Measurements from ENCODE around the gene DDAH1. TPM values are rescaled to one million over a fixed set of nuclear protein-coding genes. Genes with fewer than 3 reads are reported as not detected.

Gene DDAH1
- total and polyA plus RNA-seq, 2 experiments from 2014 or later = 29.4 to 41.7 TPM

DNA sequence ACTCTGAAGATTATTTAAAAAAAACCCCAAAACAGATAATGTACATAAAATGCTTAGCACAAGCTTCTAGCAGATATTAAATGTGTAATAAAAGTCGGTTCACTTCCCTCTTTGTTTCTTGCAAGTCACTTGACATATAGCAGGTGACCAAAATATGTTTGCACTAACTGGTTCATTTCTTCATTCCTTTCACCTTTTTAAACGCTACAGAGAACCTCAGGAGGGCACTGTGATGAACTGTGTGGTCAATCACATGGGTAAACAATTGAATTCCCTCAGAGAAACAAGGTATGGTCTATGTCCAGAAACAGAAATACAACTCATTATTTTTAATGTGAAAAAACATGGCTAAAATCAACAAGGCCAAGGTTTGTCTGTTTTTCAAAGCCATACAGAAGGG is 137.2 kb downstream of the DDAH1 start:
- Histone ChIP-seq H2AFZ (no peak overlapping the region), H3K27me3 (ENCODE audit: insufficient read depth) (no peaks in the 10 kb centered on the region), H3K36me3 (ENCODE audit: insufficient read depth) (no peaks in the 10 kb centered on the region), H3K27ac (ENCODE audit: low read depth) (no peak overlapping the region), H3F3A (replicated peaks; ENCODE audit: low read depth) (no peaks in the 10 kb centered on the region), H3K4me3 (no peak overlapping the region), H3K9me2 (ENCODE audit: insufficient read depth) (no peaks in the 10 kb centered on the region), H3K4me1 (ENCODE audit: insufficient read depth) (peaks cover 41% of the 10 kb centered on the region), H4K20me1 (replicated peaks; ENCODE audit: insufficient read depth) (no peaks in the 10 kb centered on the region), H3K4me2 (no peak overlapping the region), H3K79me2 (replicated peaks; ENCODE audit: insufficient read depth) (no peaks in the 10 kb centered on the region)
- DNase-seq (ENCODE audit: low spot score) = no peak
- H3K4me3 Mint-ChIP-seq = no peak overlapping the region
- TF ChIP-seq, protein P1, sequence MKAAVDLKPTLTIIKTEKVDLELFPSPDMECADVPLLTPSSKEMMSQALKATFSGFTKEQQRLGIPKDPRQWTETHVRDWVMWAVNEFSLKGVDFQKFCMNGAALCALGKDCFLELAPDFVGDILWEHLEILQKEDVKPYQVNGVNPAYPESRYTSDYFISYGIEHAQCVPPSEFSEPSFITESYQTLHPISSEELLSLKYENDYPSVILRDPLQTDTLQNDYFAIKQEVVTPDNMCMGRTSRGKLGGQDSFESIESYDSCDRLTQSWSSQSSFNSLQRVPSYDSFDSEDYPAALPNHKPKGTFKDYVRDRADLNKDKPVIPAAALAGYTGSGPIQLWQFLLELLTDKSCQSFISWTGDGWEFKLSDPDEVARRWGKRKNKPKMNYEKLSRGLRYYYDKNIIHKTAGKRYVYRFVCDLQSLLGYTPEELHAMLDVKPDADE (IDR thresholded peaks at IDR 0.05) = no peak
- TF ChIP-seq STAT1 (IDR thresholded peaks at IDR 0.05; ENCODE audit: unreplicated experiment) (no peak), EZH2phosphoT487 (IDR thresholded peaks at IDR 0.05; ENCODE audit: unreplicated experiment) (no peak), EZH2 (IDR thresholded peaks at IDR 0.05; ENCODE audit: low read depth, unreplicated experiment) (no peak), POLR2AphosphoS5 (IDR thresholded peaks at IDR 0.05; ENCODE audit: low read depth) (no peak), CREB1 (CRISPR knock-in tag; IDR thresholded peaks at IDR 0.05; ENCODE audit: low read depth) (no peak), REST (IDR thresholded peaks at IDR 0.05; ENCODE audit: unreplicated experiment) (no peak), ZNF331 (CRISPR knock-in tag; IDR thresholded peaks at IDR 0.05; ENCODE audit: low read depth) (no peak), ZNF114 (CRISPR knock-in tag; IDR thresholded peaks at IDR 0.05) (no peak)
- TF ChIP-seq, protein P2, sequence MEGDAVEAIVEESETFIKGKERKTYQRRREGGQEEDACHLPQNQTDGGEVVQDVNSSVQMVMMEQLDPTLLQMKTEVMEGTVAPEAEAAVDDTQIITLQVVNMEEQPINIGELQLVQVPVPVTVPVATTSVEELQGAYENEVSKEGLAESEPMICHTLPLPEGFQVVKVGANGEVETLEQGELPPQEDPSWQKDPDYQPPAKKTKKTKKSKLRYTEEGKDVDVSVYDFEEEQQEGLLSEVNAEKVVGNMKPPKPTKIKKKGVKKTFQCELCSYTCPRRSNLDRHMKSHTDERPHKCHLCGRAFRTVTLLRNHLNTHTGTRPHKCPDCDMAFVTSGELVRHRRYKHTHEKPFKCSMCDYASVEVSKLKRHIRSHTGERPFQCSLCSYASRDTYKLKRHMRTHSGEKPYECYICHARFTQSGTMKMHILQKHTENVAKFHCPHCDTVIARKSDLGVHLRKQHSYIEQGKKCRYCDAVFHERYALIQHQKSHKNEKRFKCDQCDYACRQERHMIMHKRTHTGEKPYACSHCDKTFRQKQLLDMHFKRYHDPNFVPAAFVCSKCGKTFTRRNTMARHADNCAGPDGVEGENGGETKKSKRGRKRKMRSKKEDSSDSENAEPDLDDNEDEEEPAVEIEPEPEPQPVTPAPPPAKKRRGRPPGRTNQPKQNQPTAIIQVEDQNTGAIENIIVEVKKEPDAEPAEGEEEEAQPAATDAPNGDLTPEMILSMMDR (conservative IDR thresholded peaks at IDR 0.05; ENCODE audit: low read depth in 2 of 2) = no peak
- TF ChIP-seq, protein P3, sequence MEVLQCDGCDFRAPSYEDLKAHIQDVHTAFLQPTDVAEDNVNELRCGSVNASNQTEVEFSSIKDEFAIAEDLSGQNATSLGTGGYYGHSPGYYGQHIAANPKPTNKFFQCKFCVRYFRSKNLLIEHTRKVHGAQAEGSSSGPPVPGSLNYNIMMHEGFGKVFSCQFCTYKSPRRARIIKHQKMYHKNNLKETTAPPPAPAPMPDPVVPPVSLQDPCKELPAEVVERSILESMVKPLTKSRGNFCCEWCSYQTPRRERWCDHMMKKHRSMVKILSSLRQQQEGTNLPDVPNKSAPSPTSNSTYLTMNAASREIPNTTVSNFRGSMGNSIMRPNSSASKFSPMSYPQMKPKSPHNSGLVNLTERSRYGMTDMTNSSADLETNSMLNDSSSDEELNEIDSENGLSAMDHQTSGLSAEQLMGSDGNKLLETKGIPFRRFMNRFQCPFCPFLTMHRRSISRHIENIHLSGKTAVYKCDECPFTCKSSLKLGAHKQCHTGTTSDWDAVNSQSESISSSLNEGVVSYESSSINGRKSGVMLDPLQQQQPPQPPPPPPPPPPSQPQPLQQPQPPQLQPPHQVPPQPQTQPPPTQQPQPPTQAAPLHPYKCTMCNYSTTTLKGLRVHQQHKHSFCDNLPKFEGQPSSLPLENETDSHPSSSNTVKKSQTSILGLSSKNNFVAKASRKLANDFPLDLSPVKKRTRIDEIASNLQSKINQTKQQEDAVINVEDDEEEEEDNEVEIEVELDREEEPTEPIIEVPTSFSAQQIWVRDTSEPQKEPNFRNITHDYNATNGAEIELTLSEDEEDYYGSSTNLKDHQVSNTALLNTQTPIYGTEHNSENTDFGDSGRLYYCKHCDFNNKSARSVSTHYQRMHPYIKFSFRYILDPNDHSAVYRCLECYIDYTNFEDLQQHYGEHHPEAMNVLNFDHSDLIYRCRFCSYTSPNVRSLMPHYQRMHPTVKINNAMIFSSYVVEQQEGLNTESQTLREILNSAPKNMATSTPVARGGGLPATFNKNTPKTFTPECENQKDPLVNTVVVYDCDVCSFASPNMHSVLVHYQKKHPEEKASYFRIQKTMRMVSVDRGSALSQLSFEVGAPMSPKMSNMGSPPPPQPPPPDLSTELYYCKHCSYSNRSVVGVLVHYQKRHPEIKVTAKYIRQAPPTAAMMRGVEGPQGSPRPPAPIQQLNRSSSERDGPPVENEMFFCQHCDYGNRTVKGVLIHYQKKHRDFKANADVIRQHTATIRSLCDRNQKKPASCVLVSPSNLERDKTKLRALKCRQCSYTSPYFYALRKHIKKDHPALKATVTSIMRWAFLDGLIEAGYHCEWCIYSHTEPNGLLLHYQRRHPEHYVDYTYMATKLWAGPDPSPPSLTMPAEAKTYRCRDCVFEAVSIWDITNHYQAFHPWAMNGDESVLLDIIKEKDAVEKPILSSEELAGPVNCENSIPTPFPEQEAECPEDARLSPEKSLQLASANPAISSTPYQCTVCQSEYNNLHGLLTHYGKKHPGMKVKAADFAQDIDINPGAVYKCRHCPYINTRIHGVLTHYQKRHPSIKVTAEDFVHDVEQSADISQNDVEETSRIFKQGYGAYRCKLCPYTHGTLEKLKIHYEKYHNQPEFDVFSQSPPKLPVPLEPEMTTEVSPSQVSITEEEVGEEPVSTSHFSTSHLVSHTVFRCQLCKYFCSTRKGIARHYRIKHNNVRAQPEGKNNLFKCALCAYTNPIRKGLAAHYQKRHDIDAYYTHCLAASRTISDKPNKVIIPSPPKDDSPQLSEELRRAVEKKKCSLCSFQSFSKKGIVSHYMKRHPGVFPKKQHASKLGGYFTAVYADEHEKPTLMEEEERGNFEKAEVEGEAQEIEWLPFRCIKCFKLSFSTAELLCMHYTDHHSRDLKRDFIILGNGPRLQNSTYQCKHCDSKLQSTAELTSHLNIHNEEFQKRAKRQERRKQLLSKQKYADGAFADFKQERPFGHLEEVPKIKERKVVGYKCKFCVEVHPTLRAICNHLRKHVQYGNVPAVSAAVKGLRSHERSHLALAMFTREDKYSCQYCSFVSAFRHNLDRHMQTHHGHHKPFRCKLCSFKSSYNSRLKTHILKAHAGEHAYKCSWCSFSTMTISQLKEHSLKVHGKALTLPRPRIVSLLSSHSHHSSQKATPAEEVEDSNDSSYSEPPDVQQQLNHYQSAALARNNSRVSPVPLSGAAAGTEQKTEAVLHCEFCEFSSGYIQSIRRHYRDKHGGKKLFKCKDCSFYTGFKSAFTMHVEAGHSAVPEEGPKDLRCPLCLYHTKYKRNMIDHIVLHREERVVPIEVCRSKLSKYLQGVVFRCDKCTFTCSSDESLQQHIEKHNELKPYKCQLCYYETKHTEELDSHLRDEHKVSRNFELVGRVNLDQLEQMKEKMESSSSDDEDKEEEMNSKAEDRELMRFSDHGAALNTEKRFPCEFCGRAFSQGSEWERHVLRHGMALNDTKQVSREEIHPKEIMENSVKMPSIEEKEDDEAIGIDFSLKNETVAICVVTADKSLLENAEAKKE (CRISPR knock-in tag; IDR thresholded peaks at IDR 0.05) = no peak
- H3K9me3 Mint-ChIP-seq = no peaks in the 10 kb centered on the region
- peaks cover 58% of the 10 kb centered on the region for H3K4me1 Mint-ChIP-seq
- no peak overlapping the region for H3K27ac Mint-ChIP-seq
- no peaks in the 10 kb centered on the region for H3K27me3 Mint-ChIP-seq (ENCODE audit: insufficient read depth, low read depth, poor library complexity)
- ATAC-seq = no peak
- H3K36me3 Mint-ChIP-seq (ENCODE audit: low read depth) = no peaks in the 10 kb centered on the region

Measured in GM23338 (cell line).